PC-9 (cell line): ENCODE measurements around the gene UTRN.

Source experiments
- EZH2 ChIP-seq: fragments of 200-600 bp; sonication (generic); IDR thresholded peaks from 2 replicates; pipeline ENCODE4 v1.8.0; 2017; ENCODE audit warnings: antibody characterized with exemption, low read depth
- TF ChIP-seq, protein P1 (sequence below): fragments of 200-600 bp; sonication (generic); conservative IDR thresholded peaks from 2 replicates; pipeline ENCODE4 v1.6.1; 2017; ENCODE audit warnings: mixed run types, antibody characterized with exemption, mild to moderate bottlenecking, moderate library complexity

DNA sequence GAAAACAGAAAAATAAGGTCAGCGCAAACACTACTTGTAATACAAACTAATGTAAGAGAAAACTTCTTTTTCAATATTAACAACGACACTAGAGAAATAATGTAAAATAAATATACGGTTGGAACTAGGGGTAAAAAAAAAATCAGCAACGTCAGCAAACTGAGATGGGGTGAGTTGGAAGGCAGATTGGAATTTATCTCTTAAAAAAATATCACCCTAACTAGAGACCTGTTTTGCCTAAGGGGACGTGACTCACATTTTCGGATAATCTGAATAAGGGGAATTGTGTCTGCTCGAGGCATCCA is 705 bp upstream of the UTRN start:
- TF ChIP-seq, protein P1, sequence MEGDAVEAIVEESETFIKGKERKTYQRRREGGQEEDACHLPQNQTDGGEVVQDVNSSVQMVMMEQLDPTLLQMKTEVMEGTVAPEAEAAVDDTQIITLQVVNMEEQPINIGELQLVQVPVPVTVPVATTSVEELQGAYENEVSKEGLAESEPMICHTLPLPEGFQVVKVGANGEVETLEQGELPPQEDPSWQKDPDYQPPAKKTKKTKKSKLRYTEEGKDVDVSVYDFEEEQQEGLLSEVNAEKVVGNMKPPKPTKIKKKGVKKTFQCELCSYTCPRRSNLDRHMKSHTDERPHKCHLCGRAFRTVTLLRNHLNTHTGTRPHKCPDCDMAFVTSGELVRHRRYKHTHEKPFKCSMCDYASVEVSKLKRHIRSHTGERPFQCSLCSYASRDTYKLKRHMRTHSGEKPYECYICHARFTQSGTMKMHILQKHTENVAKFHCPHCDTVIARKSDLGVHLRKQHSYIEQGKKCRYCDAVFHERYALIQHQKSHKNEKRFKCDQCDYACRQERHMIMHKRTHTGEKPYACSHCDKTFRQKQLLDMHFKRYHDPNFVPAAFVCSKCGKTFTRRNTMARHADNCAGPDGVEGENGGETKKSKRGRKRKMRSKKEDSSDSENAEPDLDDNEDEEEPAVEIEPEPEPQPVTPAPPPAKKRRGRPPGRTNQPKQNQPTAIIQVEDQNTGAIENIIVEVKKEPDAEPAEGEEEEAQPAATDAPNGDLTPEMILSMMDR = no peak
- TF ChIP-seq EZH2 = no peak
